Kidney epithelial cell (primary cell): ENCODE data around the gene SEC61A2. TPM values are rescaled to one million over a fixed set of nuclear protein-coding genes. Genes with fewer than 3 reads are reported as not detected.

Experiments used
- DNase-seq: peaks from one replicate; pipeline ENCODE4 v3.0.0-alpha.2; 2010; ENCODE audit warnings: low read depth
- H3K27me3 ChIP-seq: 2 replicates; pipeline ENCODE4 v1.6.0; 2011; ENCODE audit warnings: low read length; ENCODE audit not compliant: control insufficient read depth, insufficient read depth
- H3K36me3 ChIP-seq: 2 replicates; pipeline ENCODE4 v1.5.1; 2011; ENCODE audit warnings: low read length; ENCODE audit not compliant: control insufficient read depth, insufficient read depth
- H3K4me3 ChIP-seq: 2 replicates; pipeline ENCODE4 v1.5.1; 2011; ENCODE audit warnings: low read depth, mild to moderate bottlenecking, control low read depth, low read length
- CTCF ChIP-seq: IDR thresholded peaks from 2 replicates; pipeline ENCODE4 v1.5.1; 2011; ENCODE audit warnings: mild to moderate bottlenecking, moderate library complexity, low read length, control low read depth, inconsistent platforms; ENCODE audit not compliant: insufficient read depth, poor library complexity, severe bottlenecking
- total RNA-seq: library from RNA; depleted of rRNA; stranded (reverse); fragments of >200 nt; gene quantifications from 2 replicates; pipeline ENCODE4 v1.2.3, GENCODE V29; 2015

SEC61A2 gene
- total RNA-seq, 1 donor from 2014 or later = 7.6 TPM

DNA sequence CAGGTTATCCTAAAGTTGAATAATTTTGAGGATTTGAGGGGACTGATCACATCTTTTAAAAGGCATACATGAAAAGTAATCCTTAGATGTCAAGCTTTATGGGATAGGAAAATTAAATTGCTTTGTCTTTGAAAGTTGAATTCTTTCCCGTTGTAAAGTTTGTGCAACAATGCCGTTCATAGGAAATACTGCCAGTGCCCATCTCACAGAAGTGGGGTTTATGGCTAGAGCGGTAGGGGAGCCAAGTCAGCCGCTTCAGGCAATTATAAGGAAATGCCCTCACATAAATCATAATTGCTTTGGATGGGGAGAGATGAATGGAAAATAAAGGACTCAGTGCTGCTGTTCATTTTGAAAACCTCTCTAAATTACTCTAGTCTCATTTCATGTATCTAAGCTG lies 84.6 kb downstream of the SEC61A2 start:
- no peak for DNase-seq
- no peak for TF ChIP-seq CTCF
- H3K4me3 ChIP-seq = no peak overlapping the region
- H3K36me3 ChIP-seq = no peaks in the 10 kb centered on the region
- no peaks in the 10 kb centered on the region for H3K27me3 ChIP-seq

DNA sequence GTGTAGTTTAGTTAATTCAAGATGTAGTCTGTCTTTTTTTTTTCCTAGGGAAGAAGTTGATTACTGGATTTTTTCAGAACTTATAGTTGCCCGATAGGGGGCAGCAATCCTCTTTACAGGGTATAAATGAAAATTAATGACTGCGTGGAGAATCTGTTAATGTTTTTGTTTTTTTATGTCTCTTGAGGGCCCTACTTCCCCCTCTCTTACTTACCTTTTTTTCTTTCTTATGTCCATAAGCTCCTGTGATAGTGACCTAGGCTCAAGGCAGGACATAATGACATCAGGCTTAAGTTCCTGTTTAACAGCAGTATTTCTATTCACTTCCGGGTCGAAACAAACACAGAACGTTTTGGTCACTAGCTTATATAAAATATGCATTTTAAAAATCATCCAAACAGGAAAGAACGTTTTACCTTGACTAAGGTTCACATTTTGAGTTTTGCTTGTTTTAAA lies 85.3 kb downstream of the SEC61A2 start:
- Histone ChIP-seq H3K4me3 (no peak overlapping the region), H3K27me3 (no peaks in the 10 kb centered on the region), H3K36me3 (no peaks in the 10 kb centered on the region)
- no peak for DNase-seq
- TF ChIP-seq CTCF = peak; percentile 68

Other genes with a start within 250 kb of the SEC61A2 start
- 12.0 and 13.9 TPM in 2 replicates for gene UPF2, start 86.9 kb upstream of the SEC61A2 start, total RNA-seq
- gene DHTKD1, start 60.7 kb upstream of the SEC61A2 start, total RNA-seq = 17.3 and 30.9 TPM in 2 replicates
- gene NUDT5, start 66.2 kb downstream of the SEC61A2 start, total RNA-seq = 56.8 and 77.2 TPM in 2 replicates
- 89.2 and 93.4 TPM in 2 replicates for gene CDC123, start 66.5 kb downstream of the SEC61A2 start, total RNA-seq
- 2.3 and 3.4 TPM in 2 replicates for gene CAMK1D, start 219.9 kb downstream of the SEC61A2 start, total RNA-seq